Activated naive CD8-positive, alpha-beta T cell treated with anti-CD3 and anti-CD28 coated beads for 36 hours (primary cell): ENCODE measurements around the gene FAM114A1. TPM values are rescaled to one million over a fixed set of nuclear protein-coding genes. Genes with fewer than 3 reads are reported as not detected.

ENCODE experiments used
- DNase-seq: peaks from one replicate; pipeline ENCODE4 v3.0.0; 2021
- H3K27ac Mint-ChIP-seq: one replicate; pipeline ENCODE4 v1.8.0; 2022; ENCODE audit warnings: mild to moderate bottlenecking, moderate library complexity, mixed read lengths
- H3K27me3 Mint-ChIP-seq: one replicate; pipeline ENCODE4 v1.8.0; 2022; ENCODE audit warnings: mild to moderate bottlenecking, mixed read lengths
- H3K36me3 Mint-ChIP-seq: one replicate; pipeline ENCODE4 v1.8.0; 2021; ENCODE audit warnings: mild to moderate bottlenecking, mixed read lengths
- H3K4me1 Mint-ChIP-seq: one replicate; pipeline ENCODE4 v1.8.0; 2021; ENCODE audit warnings: mixed read lengths
- H3K4me3 Mint-ChIP-seq: one replicate; pipeline ENCODE4 v1.8.0; 2022; ENCODE audit warnings: mild to moderate bottlenecking, moderate library complexity, mixed read lengths
- H3K9me3 Mint-ChIP-seq: one replicate; pipeline ENCODE4 v1.8.0; 2022; ENCODE audit warnings: mixed read lengths
- total RNA-seq, 2 experiments: library from RNA; stranded (reverse); gene quantifications; one replicate each; pipeline ENCODE4 v1.2.3, GENCODE V29; 2021

The FAM114A1 gene
- total RNA-seq: under 1 TPM in 1 of 2 experiments, not detected in 1; 0.38 TPM

- Mint-ChIP-seq H3K4me3 (peak within 1 kb of the TSS; percentile 63), H3K4me1 (peaks cover 6% of the 10 kb centered on the region), H3K27me3 (peaks cover 28% of the 10 kb centered on the region), H3K36me3 (peaks cover 2% of the 10 kb centered on the region), H3K27ac (no peak within 1 kb of the TSS), H3K9me3 (peaks cover 2% of the 10 kb centered on the region)
- peak; percentile 37 for DNase-seq
These were observed at the start of gene FAM114A1 for GRCh38 chr4:38867478-38868058. FAM114A1 (plus strand) TSS chr4:38867806; CDS start chr4:38878079, 10,273 bp downstream.

GRCh38 chr4:38818441-38818976 is 49.1 kb upstream of the FAM114A1 start:
- Mint-ChIP-seq H3K4me1 (peaks cover 17% of the 10 kb centered on the region), H3K27ac (no peak overlapping the region), H3K27me3 (no peaks in the 10 kb centered on the region), H3K4me3 (no peak overlapping the region), H3K36me3 (peaks cover 5% of the 10 kb centered on the region), H3K9me3 (peaks cover 19% of the 10 kb centered on the region)
- no peak for DNase-seq

GRCh38 chr4:38819569-38819968 is 48.0 kb upstream of the FAM114A1 start:
- H3K27ac Mint-ChIP-seq: no peak overlapping the region
- peaks cover 17% of the 10 kb centered on the region for H3K4me1 Mint-ChIP-seq
- no peak overlapping the region for H3K4me3 Mint-ChIP-seq
- H3K27me3 Mint-ChIP-seq: no peaks in the 10 kb centered on the region
- peaks cover 7% of the 10 kb centered on the region for H3K36me3 Mint-ChIP-seq
- no peak for DNase-seq
- peaks cover 15% of the 10 kb centered on the region for H3K9me3 Mint-ChIP-seq

GRCh38 chr4:38820329-38821061 is 47.1 kb upstream of the FAM114A1 start:
- no peak overlapping the region for H3K4me3 Mint-ChIP-seq
- H3K36me3 Mint-ChIP-seq: peaks cover 7% of the 10 kb centered on the region
- H3K27ac Mint-ChIP-seq: no peak overlapping the region
- no peaks in the 10 kb centered on the region for H3K27me3 Mint-ChIP-seq
- peaks cover 14% of the 10 kb centered on the region for H3K9me3 Mint-ChIP-seq
- peaks cover 17% of the 10 kb centered on the region for H3K4me1 Mint-ChIP-seq
- DNase-seq: no peak

DNA sequence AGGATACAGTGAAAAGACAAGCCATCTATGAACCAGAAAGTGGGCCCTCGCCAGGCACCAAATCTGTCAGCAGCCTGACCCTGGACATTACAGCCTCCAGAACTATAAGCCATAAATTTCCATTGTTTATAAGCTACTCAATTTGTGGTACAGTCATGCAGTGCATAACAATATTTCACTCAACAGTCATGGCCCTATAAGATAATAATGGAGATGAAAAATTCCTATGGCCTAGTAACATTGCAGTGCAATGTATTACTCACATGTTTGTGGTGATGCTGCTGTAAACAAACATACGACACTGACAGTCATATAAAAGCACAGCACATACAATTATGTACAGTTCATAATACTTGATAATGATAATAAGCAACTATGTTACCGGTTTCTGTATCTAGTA is 45.9 kb upstream of the FAM114A1 start:
- Mint-ChIP-seq H3K36me3 (peaks cover 9% of the 10 kb centered on the region), H3K4me3 (no peak overlapping the region), H3K9me3 (peaks cover 12% of the 10 kb centered on the region), H3K27ac (no peak overlapping the region), H3K4me1 (peaks cover 17% of the 10 kb centered on the region), H3K27me3 (no peaks in the 10 kb centered on the region)
- DNase-seq: no peak

GRCh38 chr4:38822748-38823303 is 44.8 kb upstream of the FAM114A1 start:
- H3K36me3 Mint-ChIP-seq: peaks cover 9% of the 10 kb centered on the region
- no peak for DNase-seq
- H3K4me1 Mint-ChIP-seq: peaks cover 17% of the 10 kb centered on the region
- H3K27me3 Mint-ChIP-seq: no peaks in the 10 kb centered on the region
- peaks cover 12% of the 10 kb centered on the region for H3K9me3 Mint-ChIP-seq
- no peak overlapping the region for H3K4me3 Mint-ChIP-seq
- H3K27ac Mint-ChIP-seq: no peak overlapping the region

DNA sequence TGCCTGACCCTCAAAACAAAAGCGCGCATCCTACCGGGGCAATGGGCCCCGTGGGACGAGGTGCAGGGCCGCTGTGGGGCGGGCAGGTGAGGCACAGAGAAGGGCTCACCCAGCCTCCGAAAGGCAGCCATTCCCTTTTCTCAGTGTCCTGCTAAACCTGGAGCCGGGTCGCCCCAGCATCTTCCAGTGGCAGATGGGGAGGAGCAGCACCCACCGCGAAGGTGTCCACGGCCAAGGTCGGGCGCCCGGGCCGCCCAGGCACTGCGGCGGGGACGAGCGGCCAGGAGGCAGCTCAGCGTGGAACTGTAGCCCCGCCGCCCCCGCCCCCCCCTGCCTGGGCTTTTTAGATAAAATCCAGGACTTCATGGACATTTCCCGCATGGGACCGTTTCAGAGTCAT is 43.8 kb upstream of the FAM114A1 start:
- Mint-ChIP-seq H3K4me1 (peaks cover 15% of the 10 kb centered on the region), H3K27me3 (no peaks in the 10 kb centered on the region), H3K4me3 (no peak overlapping the region), H3K9me3 (peaks cover 12% of the 10 kb centered on the region), H3K36me3 (peaks cover 9% of the 10 kb centered on the region), H3K27ac (no peak overlapping the region)
- no peak for DNase-seq

DNA sequence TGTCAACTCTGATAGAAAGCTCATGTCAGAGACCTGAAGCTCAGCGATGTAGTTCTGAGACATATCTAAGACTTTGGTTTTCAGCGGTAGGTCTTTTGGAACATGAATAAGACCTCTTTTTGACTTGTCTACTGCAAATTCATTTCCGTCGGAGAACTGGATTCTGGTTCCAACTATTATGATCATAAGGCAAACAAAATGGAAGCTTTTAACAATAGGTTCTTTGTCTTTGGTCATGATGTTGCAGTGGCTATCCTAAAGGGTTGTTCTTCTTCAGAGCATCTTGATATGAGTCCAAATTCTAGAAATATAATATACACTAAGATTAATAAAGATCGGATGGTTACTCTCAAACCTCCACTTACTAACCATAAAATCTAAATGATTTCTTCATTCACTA is 38.4 kb upstream of the FAM114A1 start:
- Mint-ChIP-seq H3K27ac (no peak overlapping the region), H3K4me3 (no peak overlapping the region), H3K36me3 (peaks cover 4% of the 10 kb centered on the region), H3K9me3 (no peaks in the 10 kb centered on the region), H3K4me1 (no peaks in the 10 kb centered on the region), H3K27me3 (no peaks in the 10 kb centered on the region)
- no peak for DNase-seq

DNA sequence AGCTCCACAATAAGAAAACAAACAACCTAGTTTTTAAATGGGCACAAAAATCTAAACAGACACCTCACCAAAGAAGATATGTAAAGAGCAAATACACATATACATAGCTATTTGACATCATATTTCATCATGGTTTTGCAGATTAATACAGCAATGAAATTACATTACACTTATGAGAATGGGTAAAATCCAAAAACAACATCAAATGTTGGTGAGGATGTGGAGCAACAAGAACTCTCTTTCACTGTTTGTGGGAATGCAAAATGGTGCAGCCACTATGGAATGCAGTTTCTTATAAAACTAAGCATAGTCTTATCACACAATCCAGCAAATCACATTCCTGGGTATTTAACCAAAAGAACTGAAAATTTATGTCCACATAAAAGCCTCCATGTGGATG is 36.0 kb upstream of the FAM114A1 start:
- Mint-ChIP-seq H3K36me3 (peaks cover 8% of the 10 kb centered on the region), H3K27me3 (no peaks in the 10 kb centered on the region), H3K9me3 (peaks cover 13% of the 10 kb centered on the region), H3K4me3 (no peak overlapping the region), H3K4me1 (no peaks in the 10 kb centered on the region), H3K27ac (no peak overlapping the region)
- no peak for DNase-seq

GRCh38 chr4:38832206-38832605 is 35.4 kb upstream of the FAM114A1 start:
- H3K4me3 Mint-ChIP-seq: no peak overlapping the region

DNA sequence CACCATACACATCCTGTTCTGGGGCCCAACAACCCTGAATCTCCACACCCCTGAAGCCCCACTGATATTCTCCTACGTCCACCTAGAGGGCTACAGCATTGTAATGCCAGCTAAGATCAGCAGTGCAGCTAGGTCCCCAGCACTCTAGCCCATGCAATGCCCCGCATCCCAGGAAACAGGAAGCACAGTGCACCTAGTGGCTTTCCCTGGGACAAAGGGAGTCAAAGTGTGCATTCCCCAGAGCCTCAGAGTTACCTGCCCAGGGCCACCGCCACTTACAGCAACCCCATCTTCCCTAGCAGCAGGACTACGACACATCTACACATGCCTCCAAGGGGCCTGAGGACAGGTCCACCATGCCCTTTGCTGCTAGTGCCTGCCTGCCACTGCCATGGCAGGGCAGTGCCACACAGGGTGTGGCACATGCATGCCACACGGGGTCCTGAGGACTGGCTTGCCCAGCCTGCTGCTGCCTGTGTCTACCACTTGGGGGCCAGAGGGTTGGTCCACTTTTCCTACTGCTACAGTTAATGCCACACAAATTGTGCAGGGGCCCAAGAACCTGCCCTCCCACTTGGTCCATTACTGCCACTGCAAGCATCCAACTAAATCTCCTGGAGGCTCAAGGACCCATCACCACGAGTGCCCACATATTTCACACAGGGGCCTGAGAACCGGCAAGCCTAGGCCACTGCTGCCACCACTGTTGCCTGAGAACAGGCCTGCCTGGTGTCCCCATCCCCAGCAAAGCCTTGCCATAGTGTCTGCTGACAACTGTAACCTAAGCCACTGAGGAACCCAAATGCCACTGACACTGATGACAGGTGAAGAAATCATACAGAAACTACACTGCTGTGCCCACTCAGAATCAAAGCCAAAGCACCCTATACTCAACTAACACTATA is 34.7 kb upstream of the FAM114A1 start:
- Mint-ChIP-seq H3K9me3 (peaks cover 13% of the 10 kb centered on the region), H3K36me3 (peaks cover 8% of the 10 kb centered on the region), H3K4me3 (no peak overlapping the region), H3K27ac (peak overlapping the region; percentile 4), H3K4me1 (peaks cover 10% of the 10 kb centered on the region), H3K27me3 (no peaks in the 10 kb centered on the region)
- DNase-seq: no peak

More at GRCh38 chr4:38832206-38832605, 35.4 kb upstream of the FAM114A1 start:
- no peak for DNase-seq
- no peaks in the 10 kb centered on the region for H3K27me3 Mint-ChIP-seq
- H3K4me1 Mint-ChIP-seq: peaks cover 3% of the 10 kb centered on the region
- H3K27ac Mint-ChIP-seq: peak overlapping the region; percentile 4
- H3K9me3 Mint-ChIP-seq: peaks cover 13% of the 10 kb centered on the region
- H3K36me3 Mint-ChIP-seq: peaks cover 8% of the 10 kb centered on the region

- no peak overlapping the region for H3K4me3 Mint-ChIP-seq
- DNase-seq: no peak
These were observed 33.0 kb upstream of the FAM114A1 start for GRCh38 chr4:38834570-38834969.

GRCh38 chr4:38837334-38837733 is 30.3 kb upstream of the FAM114A1 start:
- H3K4me3 Mint-ChIP-seq: no peak overlapping the region
- no peaks in the 10 kb centered on the region for H3K27me3 Mint-ChIP-seq
- H3K27ac Mint-ChIP-seq: peak overlapping the region; percentile 9
- H3K36me3 Mint-ChIP-seq: peaks cover 8% of the 10 kb centered on the region
- DNase-seq: no peak
- peaks cover 15% of the 10 kb centered on the region for H3K4me1 Mint-ChIP-seq
- H3K9me3 Mint-ChIP-seq: peaks cover 13% of the 10 kb centered on the region

More at GRCh38 chr4:38834570-38834969, 33.0 kb upstream of the FAM114A1 start:
- H3K27ac Mint-ChIP-seq: no peak overlapping the region
- H3K9me3 Mint-ChIP-seq: peaks cover 13% of the 10 kb centered on the region
- H3K4me1 Mint-ChIP-seq: peaks cover 15% of the 10 kb centered on the region
- H3K36me3 Mint-ChIP-seq: peaks cover 8% of the 10 kb centered on the region
- H3K27me3 Mint-ChIP-seq: no peaks in the 10 kb centered on the region

DNA sequence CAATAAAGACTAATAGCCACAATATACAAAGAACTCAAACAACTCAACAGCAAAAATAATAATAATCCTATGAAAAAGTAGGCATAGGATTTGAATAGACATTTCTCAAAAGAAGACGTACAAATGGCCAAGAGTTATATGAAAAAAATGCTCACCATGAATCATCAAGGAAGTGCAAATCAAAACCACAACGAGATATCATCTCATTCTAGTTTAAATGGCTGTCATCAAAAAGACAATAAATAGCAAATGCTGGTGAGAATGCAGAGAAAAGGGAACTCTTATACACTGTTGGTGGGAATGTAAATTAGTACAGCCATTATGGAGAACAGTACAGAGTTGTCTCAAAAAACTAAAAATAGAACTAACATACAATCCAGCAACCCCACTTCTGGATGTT is 29.8 kb upstream of the FAM114A1 start:
- peak overlapping the region; percentile 9 for H3K27ac Mint-ChIP-seq
- DNase-seq: no peak
- H3K9me3 Mint-ChIP-seq: peaks cover 13% of the 10 kb centered on the region
- no peak overlapping the region for H3K4me3 Mint-ChIP-seq
- H3K27me3 Mint-ChIP-seq: no peaks in the 10 kb centered on the region
- peaks cover 15% of the 10 kb centered on the region for H3K4me1 Mint-ChIP-seq
- peaks cover 8% of the 10 kb centered on the region for H3K36me3 Mint-ChIP-seq
